Aorta (tissue), 5 donors: ENCODE measurements around the gene RNU2-63P. TPM values are rescaled to one million over a fixed set of nuclear protein-coding genes. Genes with fewer than 3 reads are reported as not detected.
"Not testable (repeated sequence)": the region's sequence is repeated elsewhere in the genome, so short reads cannot be mapped to it uniquely, and the experiment has no call there.

Source experiments
- ATAC-seq: fragments of 200-7000 bp; cut with Tn5 transposase; one replicate; pipeline ENCODE4 v1.9.1; 2022; ENCODE audit warnings: moderate library complexity; ENCODE audit not compliant: low FRiP score
- DNase-seq, 2 donors: peaks; one replicate each; pipeline ENCODE4 v3.0.0-alpha.2; 2020
- H3K27ac ChIP-seq, 2 donors: one replicate each; pipeline ENCODE4 v1.5.1; 2013; ENCODE audit warnings: low read length in 2 of 2, mild to moderate bottlenecking in 2 of 2, moderate library complexity in 2 of 2, control low read depth in 1 of 2, inconsistent platforms in 1 of 2, low read depth in 1 of 2
- H3K27me3 ChIP-seq, 2 donors: one replicate each; pipeline ENCODE4 v1.6.1; 2013; ENCODE audit warnings: control low read depth in 1 of 2, low read length in 1 of 2, mild to moderate bottlenecking in 1 of 2, moderate library complexity in 1 of 2; ENCODE audit not compliant: insufficient read depth in 2 of 2, control insufficient read depth in 1 of 2
- H3K36me3 ChIP-seq, 2 donors: one replicate each; pipeline ENCODE4 v1.6.1; 2013; ENCODE audit warnings: control low read depth in 1 of 2, low read length in 1 of 2, mild to moderate bottlenecking in 1 of 2; ENCODE audit not compliant: insufficient read depth in 2 of 2, control insufficient read depth in 1 of 2
- H3K4me1 ChIP-seq, 2 donors: one replicate each; pipeline ENCODE4 v1.6.1; 2013; ENCODE audit warnings: low read length in 2 of 2, control low read depth in 1 of 2, mild to moderate bottlenecking in 1 of 2, moderate library complexity in 1 of 2; ENCODE audit not compliant: insufficient read depth in 2 of 2, control insufficient read depth in 1 of 2
- H3K4me3 ChIP-seq, 2 donors: one replicate each; pipeline ENCODE4 v1.5.1; 2013; ENCODE audit warnings: low read length in 2 of 2, control low read depth in 1 of 2, mild to moderate bottlenecking in 1 of 2
- H3K9me3 ChIP-seq: one replicate; pipeline ENCODE4 v1.6.1; 2013; ENCODE audit warnings: mild to moderate bottlenecking, low read length; ENCODE audit not compliant: control insufficient read depth
- WGBS, 2 donors: extraction: QIAGEN DNeasy Blood & Tissue Kit; methylation state at CpG; one replicate each; pipeline ENCODE4 v1.1.7; 2013; 5-methylcytosine and 5-hydroxymethylcytosine counted together
- intact Hi-C, 2 donors: fragments of 100-400 bp; cut with DNase I; formaldehyde crosslinking; loops; one replicate each; pipeline versions ENCODE4 v1.14.2 to v1.15.0; 2022
- polyA plus RNA-seq, 2 donors: library from polyadenylated mRNA; stranded (reverse); fragments of 200-250 nt; gene quantifications; one replicate each; pipeline ENCODE4 v1.2.3, GENCODE V29; 2013
- total RNA-seq, 2 donors: library from RNA; stranded (reverse); fragmentation: NEBNext Ultra II Directional; extraction: Animal tissue kit (Norgen Biotek cat#: 25700); gene quantifications; one replicate each; pipeline ENCODE4 v1.2.1, GENCODE V29; 2021
- donor health status: healthy with polysubstance abuse.
- donor health status: Bipolar disorder and iron deficiency.
- donor health status: DM: no; HTN: no; CAD: no.
- donor health status: DM: no; HTN: no; CAD: no.
- donor health status: DM: yes; HTN: yes; CAD: no.

The RNU2-63P gene
- total and polyA plus RNA-seq, 4 donors: 3.3 TPM; not detected in 3

- no peak for DNase-seq
- H3K27ac ChIP-seq: peak overlapping the region; percentile 93 to 97
- H3K27me3 ChIP-seq: no peaks in the 10 kb centered on the region
- no peaks in the 10 kb centered on the region for H3K36me3 ChIP-seq
- intact Hi-C loops: loop anchor here in 1 of 2 donors (5.0 kb wide), 1 partner anchor 107 kb away; no protein-coding TSS in a partner anchor
- H3K4me3 ChIP-seq: peak overlapping the region; percentile 85 to 96
- no peaks in the 10 kb centered on the region for H3K9me3 ChIP-seq
- 30 to 33% methylated on average over 25 of the region's 25 CpGs for WGBS, 2 donors
- peaks cover 2 to 7% of the 10 kb centered on the region in 2 donors for H3K4me1 ChIP-seq
- peak; percentile 1 for ATAC-seq
Measured at GRCh38 chr2:88054782-88055370, 38.5 kb upstream of the RNU2-63P start.

DNA sequence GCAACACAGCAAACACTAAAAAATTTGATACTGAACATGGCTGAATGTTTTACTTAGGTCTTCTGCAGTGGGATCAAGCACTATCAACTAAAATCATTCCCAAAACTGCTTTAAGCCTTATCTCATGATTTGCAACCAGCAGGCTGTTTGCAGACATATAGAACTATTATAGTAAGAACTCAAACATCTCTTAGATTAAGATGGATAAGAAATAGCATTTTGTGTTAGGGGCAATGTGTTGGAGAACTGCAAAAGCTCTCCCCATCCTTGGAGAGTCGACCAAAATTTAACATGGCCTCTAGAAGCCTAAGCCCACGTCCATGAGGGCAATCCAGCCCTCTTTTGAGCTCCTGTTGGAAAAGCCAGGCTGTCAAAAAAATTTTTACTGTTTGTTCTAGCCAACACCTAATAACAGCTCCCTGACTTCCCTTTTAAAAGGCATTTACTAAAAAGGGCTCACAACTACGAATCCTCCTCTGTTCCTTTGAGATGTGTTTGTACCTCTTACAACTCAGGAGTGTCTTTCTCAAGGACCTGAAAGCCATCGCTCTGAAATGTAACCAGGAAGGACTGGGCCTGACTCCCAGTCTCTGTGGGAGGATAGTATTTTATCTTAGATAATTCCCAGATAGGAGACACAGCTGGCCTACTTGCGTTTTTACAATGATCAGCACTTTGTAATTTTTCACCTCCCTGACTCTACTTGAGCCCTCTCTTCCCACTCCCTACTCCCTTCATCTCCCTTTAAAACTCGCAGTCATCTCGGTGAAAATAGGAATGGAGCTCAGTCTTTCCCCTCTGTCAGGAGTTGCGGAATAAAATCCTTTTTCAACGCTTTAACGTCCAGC lies 37.8 kb upstream of the RNU2-63P start:
- intact Hi-C loops: no loop called here
- no peak overlapping the region for H3K27ac ChIP-seq
- 50 to 55% methylated on average over 10 of the region's 10 CpGs for WGBS, 2 donors
- no peak for DNase-seq
- ATAC-seq: no peak
- H3K36me3 ChIP-seq: no peaks in the 10 kb centered on the region
- no peaks in the 10 kb centered on the region for H3K9me3 ChIP-seq
- H3K4me3 ChIP-seq: peak overlapping the region; percentile 85 to 96
- H3K4me1 ChIP-seq: peaks cover 2 to 7% of the 10 kb centered on the region in 2 donors
- no peaks in the 10 kb centered on the region for H3K27me3 ChIP-seq

DNA sequence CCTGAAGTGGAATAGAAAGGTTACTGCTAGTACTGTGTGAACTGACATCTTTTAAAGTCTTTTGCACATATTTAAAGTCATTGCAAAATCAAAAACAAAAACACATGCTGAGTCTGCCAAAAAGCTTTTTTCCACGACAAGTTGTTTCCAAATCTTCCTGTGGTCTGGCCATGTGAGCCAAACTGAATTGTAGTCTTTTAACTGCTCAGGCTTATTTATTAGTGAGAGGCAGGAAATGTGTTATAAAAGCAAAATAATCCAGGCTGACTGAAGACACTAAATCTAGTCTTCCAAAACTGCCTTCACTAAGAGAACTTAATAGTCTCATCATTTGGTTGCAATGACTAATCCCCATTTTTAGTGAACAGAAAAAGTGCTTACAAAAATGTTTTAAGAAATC lies 36.9 kb upstream of the RNU2-63P start:
- H3K27ac ChIP-seq: no peak overlapping the region
- intact Hi-C loops: no loop called here
- peak; percentile 27 for ATAC-seq
- DNase-seq: no peak
- H3K36me3 ChIP-seq: no peaks in the 10 kb centered on the region
- H3K4me1 ChIP-seq: peaks cover 2 to 7% of the 10 kb centered on the region in 2 donors
- no peak overlapping the region for H3K4me3 ChIP-seq
- WGBS, 2 donors: 0 to 2% methylated on average over 1 of the region's 1 CpG
- H3K9me3 ChIP-seq: no peaks in the 10 kb centered on the region
- H3K27me3 ChIP-seq: no peaks in the 10 kb centered on the region

DNA sequence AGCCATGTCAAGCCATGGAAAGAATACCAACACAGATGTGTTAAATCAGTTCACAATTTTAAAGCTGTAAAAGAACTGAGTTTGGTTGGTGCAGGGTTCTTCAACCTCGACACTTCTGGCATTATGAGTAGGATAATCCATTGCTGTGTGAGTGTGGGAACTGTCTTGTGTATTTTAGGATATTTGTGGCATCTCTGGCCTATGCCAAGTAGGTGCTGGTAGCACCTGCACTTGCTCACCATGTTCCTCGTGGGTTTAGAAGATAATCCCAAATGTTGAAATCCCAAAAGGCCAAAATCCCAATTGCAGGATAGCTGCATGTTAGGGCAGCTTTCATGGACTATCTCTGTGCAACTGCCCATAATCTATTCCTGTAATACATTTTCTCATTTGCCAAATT lies 35.4 kb upstream of the RNU2-63P start:
- intact Hi-C loops: no loop called here

DNA sequence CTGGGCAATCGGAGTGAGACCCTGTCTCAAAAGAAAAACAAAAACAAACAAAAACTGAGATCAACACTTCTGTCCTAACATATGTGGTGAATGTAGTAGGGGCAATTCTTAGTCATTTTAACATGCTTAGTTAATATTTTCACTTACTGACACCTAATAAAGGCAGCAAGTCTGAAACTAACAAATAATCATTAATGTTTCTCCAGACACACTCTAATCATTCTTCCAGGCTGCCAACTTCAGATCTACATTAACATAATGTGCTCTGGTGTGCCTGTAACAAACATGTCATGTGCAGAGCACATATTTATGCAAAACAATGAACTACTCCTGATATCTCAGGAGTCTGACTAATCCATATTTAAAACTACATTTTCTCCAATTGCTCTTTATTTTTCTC lies 33.3 kb upstream of the RNU2-63P start:
- intact Hi-C loops: no loop called here
- WGBS, 2 donors: 61 to 65% methylated on average over 1 of the region's 1 CpG
- ATAC-seq (no peak), DNase-seq (no peak)
- Histone ChIP-seq H3K36me3 (no peaks in the 10 kb centered on the region), H3K4me1 (peaks cover 3 to 7% of the 10 kb centered on the region in 2 donors), H3K27ac (no peak overlapping the region), H3K9me3 (no peaks in the 10 kb centered on the region), H3K4me3 (no peak overlapping the region), H3K27me3 (no peaks in the 10 kb centered on the region)

More for the DNA sequence above, 35.4 kb upstream of the RNU2-63P start:
- no peak overlapping the region for H3K27ac ChIP-seq
- no peaks in the 10 kb centered on the region for H3K9me3 ChIP-seq
- DNase-seq (no peak), ATAC-seq (no peak)
- H3K27me3 ChIP-seq: no peaks in the 10 kb centered on the region
- no peak overlapping the region for H3K4me3 ChIP-seq
- 79 to 83% methylated on average over 2 of the region's 2 CpGs for WGBS, 2 donors
- peaks cover 2 to 7% of the 10 kb centered on the region in 2 donors for H3K4me1 ChIP-seq
- H3K36me3 ChIP-seq: no peaks in the 10 kb centered on the region

DNA sequence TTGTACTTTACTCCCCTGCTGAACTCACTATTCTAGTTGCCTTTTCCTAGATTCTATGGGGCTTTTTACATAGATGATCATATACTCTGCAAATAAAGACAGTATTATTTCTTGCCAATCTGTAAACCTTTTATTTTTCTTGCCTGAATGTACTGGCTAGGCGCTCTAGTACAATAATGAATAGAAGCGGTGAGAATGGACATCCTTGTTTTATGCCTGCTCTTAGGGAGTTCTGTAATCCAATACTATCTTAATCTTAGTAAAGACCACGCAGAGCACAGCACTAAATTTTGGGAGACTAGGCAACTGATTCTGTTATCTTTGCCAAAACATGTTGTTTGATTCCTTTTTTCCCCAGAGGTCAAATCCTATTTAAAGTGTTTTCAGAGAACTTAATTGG lies 32.2 kb upstream of the RNU2-63P start:
- Histone ChIP-seq H3K36me3 (no peaks in the 10 kb centered on the region), H3K27ac (no peak overlapping the region), H3K9me3 (no peaks in the 10 kb centered on the region), H3K4me3 (no peak overlapping the region), H3K4me1 (peaks cover 1 to 3% of the 10 kb centered on the region in 2 donors), H3K27me3 (no peaks in the 10 kb centered on the region)
- intact Hi-C loops: no loop called here
- WGBS, 2 donors: 85 to 89% methylated on average over 3 of the region's 3 CpGs
- ATAC-seq: no peak
- no peak for DNase-seq

DNA sequence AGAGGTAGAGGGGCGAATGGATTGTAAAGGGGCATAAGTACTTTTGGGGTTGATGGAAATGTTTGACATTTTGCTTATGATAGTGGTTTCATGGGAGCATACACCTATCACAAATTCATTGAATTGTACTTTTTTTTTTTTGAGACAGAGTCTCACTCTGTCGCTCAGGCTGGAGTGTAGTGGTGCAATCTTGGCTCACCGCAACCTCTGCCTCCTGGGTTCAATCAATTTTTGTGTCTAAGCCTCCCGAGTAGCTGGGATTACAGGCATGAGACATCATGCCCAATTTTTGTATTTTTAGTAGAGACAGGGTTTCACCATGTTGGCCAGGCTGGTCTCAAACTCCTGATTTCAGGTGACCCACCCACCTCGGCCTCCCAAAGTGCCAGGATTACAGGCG lies 29.2 kb upstream of the RNU2-63P start:
- H3K27ac ChIP-seq, DNase-seq, H3K4me3 ChIP-seq, ATAC-seq, H3K36me3 ChIP-seq, H3K27me3 ChIP-seq, intact Hi-C loops, H3K4me1 ChIP-seq, H3K9me3 ChIP-seq: not testable (repeated sequence)
- WGBS, 2 donors: 93 to 95% methylated on average over 6 of the region's 6 CpGs

DNA sequence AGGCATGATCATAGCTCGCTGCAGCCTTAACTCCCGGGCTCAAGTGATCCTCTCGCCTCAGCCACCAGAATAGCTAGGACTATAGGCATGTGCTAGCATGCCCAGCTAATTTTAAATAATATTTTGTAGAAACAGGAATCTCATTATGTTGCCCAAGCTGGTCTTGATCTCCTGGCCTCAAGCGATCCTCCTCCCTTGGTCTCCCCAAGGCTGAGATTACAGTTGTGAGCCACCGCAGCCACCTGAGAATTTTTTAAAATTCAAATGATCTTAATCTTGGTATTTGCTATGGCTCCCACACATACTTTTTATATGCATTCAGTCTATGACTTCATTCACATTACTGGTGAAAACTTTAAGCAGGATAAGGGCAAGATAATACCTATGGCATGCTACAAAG lies 26.1 kb upstream of the RNU2-63P start:
- DNase-seq: no peak
- no peaks in the 10 kb centered on the region for H3K9me3 ChIP-seq
- no peak overlapping the region for H3K27ac ChIP-seq
- no peaks in the 10 kb centered on the region for H3K36me3 ChIP-seq
- H3K4me1 ChIP-seq: peaks cover 1 to 6% of the 10 kb centered on the region in 2 donors
- intact Hi-C loops: no loop called here
- H3K4me3 ChIP-seq: no peak overlapping the region
- ATAC-seq: no peak
- no peaks in the 10 kb centered on the region for H3K27me3 ChIP-seq
- WGBS, 2 donors: 97 to 98% methylated on average over 5 of the region's 5 CpGs
